ENCODE data around the gene LUM. TPM values are rescaled to one million over a fixed set of nuclear protein-coding genes. Genes with fewer than 3 reads are reported as not detected.

The LUM gene
- total and polyA plus RNA-seq, 2 donors (not counting 3 experiments of a cell fraction or from before 2014, with no cell fraction given): 0.29 to 1.9 TPM

DNA sequence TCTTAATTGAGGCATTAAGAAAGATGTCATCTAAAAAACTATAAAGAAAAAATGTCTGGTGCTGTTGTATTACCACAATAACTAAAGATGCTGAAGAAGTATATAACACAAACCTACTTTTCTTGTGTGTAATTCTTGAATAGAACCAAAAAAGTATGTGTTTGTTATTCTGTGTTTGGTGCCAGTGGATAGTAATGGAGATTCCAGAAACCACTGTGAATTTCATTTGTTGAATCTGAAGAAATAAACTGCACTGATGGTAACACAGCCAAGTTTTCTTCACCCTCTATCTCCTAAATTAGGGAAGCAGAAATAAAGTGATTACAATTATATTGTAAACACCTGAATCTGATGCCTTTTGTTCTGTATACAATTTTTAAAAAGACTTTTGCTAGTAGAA is 40.4 kb downstream of the LUM start:
- Histone ChIP-seq H3K27ac (ENCODE audit: insufficient read depth, low read depth, low read length) (no peak overlapping the region), H3K9me3 (replicated peaks; ENCODE audit: control insufficient read depth, insufficient read depth, low read length) (no peaks in the 10 kb centered on the region), H2AFZ (ENCODE audit: low read depth, low read length) (no peak overlapping the region), H3K4me1 (ENCODE audit: control insufficient read depth, extremely low read depth, insufficient read depth, low read length) (no peaks in the 10 kb centered on the region), H4K20me1 (replicated peaks; ENCODE audit: control insufficient read depth, extremely low read depth, insufficient read depth, low read length) (no peaks in the 10 kb centered on the region), H3K36me3 (ENCODE audit: control insufficient read depth in 2 of 2, extremely low read depth in 1 of 2, insufficient read depth in 2 of 2, low read length in 2 of 2) (no peaks in the 10 kb centered on the region), H3K9me1 (replicated peaks; ENCODE audit: control insufficient read depth, extremely low read depth, insufficient read depth, low read length) (no peaks in the 10 kb centered on the region), H3K27me3 (ENCODE audit: control insufficient read depth in 2 of 2, insufficient read depth in 2 of 2, low read length in 2 of 2) (no peaks in the 10 kb centered on the region), H3K79me2 (ENCODE audit: control insufficient read depth, insufficient read depth, low read length) (no peaks in the 10 kb centered on the region), H3K9ac (replicated peaks; ENCODE audit: extremely low read depth, insufficient read depth, low read length) (no peak overlapping the region), H3K4me2 (ENCODE audit: insufficient read depth, low read length) (no peak overlapping the region), H3K4me3 (replicated peaks in 1 of 3; ENCODE audit: insufficient read depth in 1 of 3, low read depth in 1 of 3, low read length in 3 of 3) (no peak overlapping the region)
- intact Hi-C loops (cut with micrococcal nuclease) (no loop called here), dilution Hi-C loops (cut with MboI; ENCODE audit: extremely low pct_ligation_motif_present, low sequenced_read_pairs) (no loop called here)
- no TSS peak for BruUV-seq (replicated peaks)
- TF ChIP-seq FOS (IDR thresholded peaks at IDR 0.05; ENCODE audit: borderline replicate concordance, insufficient read depth, low read length): no peak
- no peak for TF ChIP-seq MYC (IDR thresholded peaks at IDR 0.05; ENCODE audit: low read depth, low read length)
- TF ChIP-seq EZH2 (IDR thresholded peaks at IDR 0.05; ENCODE audit: borderline replicate concordance, low read depth, low read length, severe bottlenecking): no peak
- no peak for TF ChIP-seq POLR2A (IDR thresholded peaks at IDR 0.05; ENCODE audit: low read depth, low read length)
- no peak for TF ChIP-seq POLR2AphosphoS5 (IDR thresholded peaks at IDR 0.05; ENCODE audit: insufficient read depth, low read depth, low read length)
- TF ChIP-seq GATA2 (IDR thresholded peaks at IDR 0.05; ENCODE audit: insufficient read depth, insufficient read length, low read depth, low read length): no peak
- TF ChIP-seq, protein P1, sequence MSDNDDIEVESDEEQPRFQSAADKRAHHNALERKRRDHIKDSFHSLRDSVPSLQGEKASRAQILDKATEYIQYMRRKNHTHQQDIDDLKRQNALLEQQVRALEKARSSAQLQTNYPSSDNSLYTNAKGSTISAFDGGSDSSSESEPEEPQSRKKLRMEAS (IDR thresholded peaks at IDR 0.05; ENCODE audit: insufficient read depth, insufficient read length): no peak
- TF ChIP-seq, protein P2, sequence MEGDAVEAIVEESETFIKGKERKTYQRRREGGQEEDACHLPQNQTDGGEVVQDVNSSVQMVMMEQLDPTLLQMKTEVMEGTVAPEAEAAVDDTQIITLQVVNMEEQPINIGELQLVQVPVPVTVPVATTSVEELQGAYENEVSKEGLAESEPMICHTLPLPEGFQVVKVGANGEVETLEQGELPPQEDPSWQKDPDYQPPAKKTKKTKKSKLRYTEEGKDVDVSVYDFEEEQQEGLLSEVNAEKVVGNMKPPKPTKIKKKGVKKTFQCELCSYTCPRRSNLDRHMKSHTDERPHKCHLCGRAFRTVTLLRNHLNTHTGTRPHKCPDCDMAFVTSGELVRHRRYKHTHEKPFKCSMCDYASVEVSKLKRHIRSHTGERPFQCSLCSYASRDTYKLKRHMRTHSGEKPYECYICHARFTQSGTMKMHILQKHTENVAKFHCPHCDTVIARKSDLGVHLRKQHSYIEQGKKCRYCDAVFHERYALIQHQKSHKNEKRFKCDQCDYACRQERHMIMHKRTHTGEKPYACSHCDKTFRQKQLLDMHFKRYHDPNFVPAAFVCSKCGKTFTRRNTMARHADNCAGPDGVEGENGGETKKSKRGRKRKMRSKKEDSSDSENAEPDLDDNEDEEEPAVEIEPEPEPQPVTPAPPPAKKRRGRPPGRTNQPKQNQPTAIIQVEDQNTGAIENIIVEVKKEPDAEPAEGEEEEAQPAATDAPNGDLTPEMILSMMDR (IDR thresholded peaks at IDR 0.05; ENCODE audit: extremely low read depth in 1 of 2, insufficient read depth in 1 of 2, low read depth in 1 of 2, low read length in 2 of 2): no peak
- TF ChIP-seq JUN (IDR thresholded peaks at IDR 0.05; ENCODE audit: borderline replicate concordance, insufficient read depth, insufficient read length, low read depth): no peak
- FAIRE-seq: no peak
- POLR2A ChIA-PET: no interaction called here
- CTCF ChIA-PET: interaction anchor here (1.4 to 2.7 kb wide), 3 partner anchors 15 to 255 kb away, joined by 4 to 7 read pairs (median 5); no protein-coding TSS in a partner anchor
- no peak for DNase-seq (ENCODE audit: low read depth, low spot score)

Data from endothelial cell of umbilical vein (primary cell).